Panc1 (cell line): ENCODE data around the gene APLF. TPM values are rescaled to one million over a fixed set of nuclear protein-coding genes. Genes with fewer than 3 reads are reported as not detected.

Experiments used
- ATAC-seq: fragments of 200-7000 bp; cut with Tn5 transposase; 2 replicates; pipeline ENCODE4 v1.9.1; 2020; ENCODE audit warnings: mild to moderate bottlenecking, moderate library complexity
- BruUV-seq: library from RNA; stranded (reverse); fragments of 400-500 nt; replicated peaks from 2 replicates; lab custom pipeline; 2021; lab: Mats Ljungman, UMichigan
- CTCF ChIA-PET: fragments of 300-600 bp; sonication (Branson Sonifier 250); formaldehyde crosslinking; loops from one replicate; lab custom pipeline; 2022; ENCODE audit warnings: antibody characterized with exemption; lab: Charles Lee
- POLR2A ChIA-PET: fragments of 300-600 bp; sonication (Branson Sonifier 250); formaldehyde crosslinking; loops from one replicate; lab custom pipeline; 2022; ENCODE audit warnings: antibody characterized with exemption; lab: Charles Lee
- DNase-seq: peaks from one replicate; pipeline ENCODE4 v3.0.0-alpha.2; 2010; ENCODE audit warnings: low read depth, low spot score
- H3K27ac ChIP-seq: 2 replicates; pipeline ENCODE4 v1.5.1; 2011; ENCODE audit warnings: mild to moderate bottlenecking, low read length, inconsistent platforms
- H3K27me3 ChIP-seq: fragments of 200-500 bp; sonication (Bioruptor generic); 2 replicates; pipeline ENCODE4 v1.6.0; 2014; ENCODE audit warnings: low read length, inconsistent platforms; ENCODE audit not compliant: control insufficient read depth, insufficient read depth
- H3K36me3 ChIP-seq: fragments of 200-500 bp; sonication (Bioruptor generic); 2 replicates; pipeline ENCODE4 v1.5.1; 2014; ENCODE audit warnings: inconsistent platforms, mild to moderate bottlenecking, low read length, moderate library complexity; ENCODE audit not compliant: control insufficient read depth, insufficient read depth
- H3K4me1 ChIP-seq: 2 replicates; pipeline ENCODE4 v1.5.1; 2011; ENCODE audit warnings: inconsistent platforms, mild to moderate bottlenecking, low read length, moderate library complexity; ENCODE audit not compliant: control insufficient read depth, insufficient read depth
- H3K4me3 ChIP-seq, 2 experiments: 2 replicates each; pipeline ENCODE4 v1.5.1; 2011 to 2012; ENCODE audit warnings: low read depth in 2 of 2, low read length in 2 of 2, mild to moderate bottlenecking in 2 of 2, inconsistent platforms in 1 of 2, moderate library complexity in 1 of 2
- H3K9me3 ChIP-seq: fragments of 200-500 bp; sonication (Bioruptor generic); 2 replicates; pipeline ENCODE4 v1.5.1; 2014; ENCODE audit warnings: low read depth, mild to moderate bottlenecking, inconsistent platforms, low read length, moderate library complexity; ENCODE audit not compliant: control insufficient read depth, insufficient read depth
- POLR2AphosphoS5 ChIP-seq: IDR thresholded peaks from 2 replicates; pipeline ENCODE4 v1.6.1; 2012; ENCODE audit warnings: mild to moderate bottlenecking, low read depth, low read length, moderate library complexity
- SIN3A ChIP-seq: IDR thresholded peaks from 2 replicates; pipeline ENCODE4 v1.6.1; 2012; ENCODE audit warnings: low read depth, mild to moderate bottlenecking, low read length, moderate library complexity, borderline replicate concordance; ENCODE audit not compliant: insufficient read depth
- TCF7L2 ChIP-seq: IDR thresholded peaks from 2 replicates; pipeline ENCODE4 v1.6.1; 2011; ENCODE audit warnings: mild to moderate bottlenecking, low read depth, low read length, inconsistent platforms
- in situ Hi-C: cut with HindIII; loops from 2 replicates; pipeline ENCODE4 v1.10.0; 2016; ENCODE audit warnings: low sequenced_read_pairs, low pct_unique_long_range_greater_than_20kb
- intact Hi-C: fragments of 100-400 bp; cut with micrococcal nuclease; formaldehyde crosslinking; loops from one replicate; pipeline ENCODE4 v1.10.0; 2022; ENCODE audit not compliant: unreplicated experiment
- total RNA-seq: library from RNA; stranded (reverse); gene quantifications from one replicate; pipeline ENCODE4 v1.2.1, GENCODE V29; 2021; ENCODE audit not compliant: unreplicated experiment
- TF ChIP-seq, protein P1 (sequence below): fragments of 450-650 bp; IDR thresholded peaks from 2 replicates; pipeline ENCODE4 v1.5.1; 2017; ENCODE audit warnings: mild to moderate bottlenecking
- TF ChIP-seq, protein P2 (sequence below), 2 experiments: IDR thresholded peaks; 2 replicates each; pipeline ENCODE4 v1.6.1; 2011 to 2012; ENCODE audit warnings: low read depth in 2 of 2, control low read depth in 1 of 2, low read length in 1 of 2, mild to moderate bottlenecking in 1 of 2, moderate library complexity in 1 of 2; ENCODE audit not compliant: insufficient read depth in 1 of 2

Gene APLF
- total RNA-seq, 1 experiment from 2014 or later: 2.6 TPM

DNA sequence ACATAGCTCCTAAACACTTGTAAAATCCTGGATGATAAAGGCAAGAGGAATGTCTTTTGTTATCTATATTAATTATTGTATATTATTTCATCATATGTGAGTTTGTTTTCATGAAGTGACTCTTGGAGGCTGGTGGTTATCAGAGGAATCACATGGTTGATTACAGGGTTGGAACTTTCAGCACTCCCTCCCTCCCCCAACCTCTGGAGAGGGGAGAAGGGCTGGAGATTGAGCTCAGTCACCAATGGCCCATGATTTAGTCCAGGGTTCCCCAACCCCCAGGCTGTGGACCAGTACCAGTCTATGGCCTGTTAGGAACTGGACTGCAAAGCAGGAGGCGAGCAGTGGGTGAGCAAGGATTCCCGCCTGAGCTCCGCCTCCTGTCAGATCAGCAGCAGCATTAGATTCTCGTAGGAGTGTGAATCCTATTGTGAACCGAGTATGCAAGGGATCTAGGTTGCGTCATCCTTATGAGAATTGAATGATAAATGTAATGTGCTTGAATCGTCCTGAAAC lies 38.0 kb upstream of the APLF start:
- POLR2A ChIA-PET: no interaction called here
- BruUV-seq: no TSS peak
- H3K36me3 ChIP-seq: no peaks in the 10 kb centered on the region

DNA sequence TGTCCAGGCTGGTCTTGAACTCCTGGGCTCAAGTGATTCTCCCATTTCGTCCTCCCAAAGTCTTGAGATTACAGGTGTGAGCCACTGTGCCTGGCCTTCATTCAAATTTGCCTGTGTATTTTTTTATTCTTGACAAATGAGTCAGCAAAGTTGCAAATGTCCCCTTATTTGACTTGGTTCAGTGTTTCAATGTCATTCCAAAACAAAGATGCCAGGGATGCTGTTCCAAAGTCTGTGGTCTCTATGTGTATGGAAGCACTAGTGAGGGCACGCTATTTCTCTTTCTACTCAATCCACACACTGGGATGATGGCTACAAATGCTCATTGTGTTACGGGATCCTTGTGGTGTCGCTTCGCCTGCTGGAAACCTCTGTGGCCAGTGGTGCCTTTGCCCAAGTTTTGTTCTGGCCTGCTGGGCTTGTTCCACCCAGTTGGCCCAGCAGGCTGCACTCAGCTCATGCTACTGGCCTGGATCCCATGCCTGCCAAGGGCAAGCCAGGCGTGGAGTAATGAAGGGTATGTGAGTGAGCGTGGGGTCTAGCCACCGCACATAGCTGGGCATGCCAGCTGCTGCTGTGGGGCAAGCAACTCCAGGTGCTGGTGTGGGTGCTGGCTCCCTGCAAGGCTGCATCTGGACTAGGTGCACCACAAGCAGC lies 35.9 kb upstream of the APLF start:
- Histone ChIP-seq H3K9me3 (no peaks in the 10 kb centered on the region), H3K4me1 (no peaks in the 10 kb centered on the region), H3K27ac (no peak overlapping the region), H3K36me3 (no peaks in the 10 kb centered on the region), H3K27me3 (no peaks in the 10 kb centered on the region; the same call in 1 of the 2 replicates), H3K4me3 (no peak overlapping the region)
- in situ Hi-C loops (no loop called here), intact Hi-C loops (no loop called here)
- CTCF ChIA-PET: interaction anchor here (0.6 kb wide), 1 partner anchor 13 kb away, joined by 3 read pairs; no protein-coding TSS in a partner anchor
- no peak for TF ChIP-seq SIN3A
- TF ChIP-seq TCF7L2: no peak
- TF ChIP-seq, protein P1, sequence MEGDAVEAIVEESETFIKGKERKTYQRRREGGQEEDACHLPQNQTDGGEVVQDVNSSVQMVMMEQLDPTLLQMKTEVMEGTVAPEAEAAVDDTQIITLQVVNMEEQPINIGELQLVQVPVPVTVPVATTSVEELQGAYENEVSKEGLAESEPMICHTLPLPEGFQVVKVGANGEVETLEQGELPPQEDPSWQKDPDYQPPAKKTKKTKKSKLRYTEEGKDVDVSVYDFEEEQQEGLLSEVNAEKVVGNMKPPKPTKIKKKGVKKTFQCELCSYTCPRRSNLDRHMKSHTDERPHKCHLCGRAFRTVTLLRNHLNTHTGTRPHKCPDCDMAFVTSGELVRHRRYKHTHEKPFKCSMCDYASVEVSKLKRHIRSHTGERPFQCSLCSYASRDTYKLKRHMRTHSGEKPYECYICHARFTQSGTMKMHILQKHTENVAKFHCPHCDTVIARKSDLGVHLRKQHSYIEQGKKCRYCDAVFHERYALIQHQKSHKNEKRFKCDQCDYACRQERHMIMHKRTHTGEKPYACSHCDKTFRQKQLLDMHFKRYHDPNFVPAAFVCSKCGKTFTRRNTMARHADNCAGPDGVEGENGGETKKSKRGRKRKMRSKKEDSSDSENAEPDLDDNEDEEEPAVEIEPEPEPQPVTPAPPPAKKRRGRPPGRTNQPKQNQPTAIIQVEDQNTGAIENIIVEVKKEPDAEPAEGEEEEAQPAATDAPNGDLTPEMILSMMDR: no peak
- TF ChIP-seq, protein P2, sequence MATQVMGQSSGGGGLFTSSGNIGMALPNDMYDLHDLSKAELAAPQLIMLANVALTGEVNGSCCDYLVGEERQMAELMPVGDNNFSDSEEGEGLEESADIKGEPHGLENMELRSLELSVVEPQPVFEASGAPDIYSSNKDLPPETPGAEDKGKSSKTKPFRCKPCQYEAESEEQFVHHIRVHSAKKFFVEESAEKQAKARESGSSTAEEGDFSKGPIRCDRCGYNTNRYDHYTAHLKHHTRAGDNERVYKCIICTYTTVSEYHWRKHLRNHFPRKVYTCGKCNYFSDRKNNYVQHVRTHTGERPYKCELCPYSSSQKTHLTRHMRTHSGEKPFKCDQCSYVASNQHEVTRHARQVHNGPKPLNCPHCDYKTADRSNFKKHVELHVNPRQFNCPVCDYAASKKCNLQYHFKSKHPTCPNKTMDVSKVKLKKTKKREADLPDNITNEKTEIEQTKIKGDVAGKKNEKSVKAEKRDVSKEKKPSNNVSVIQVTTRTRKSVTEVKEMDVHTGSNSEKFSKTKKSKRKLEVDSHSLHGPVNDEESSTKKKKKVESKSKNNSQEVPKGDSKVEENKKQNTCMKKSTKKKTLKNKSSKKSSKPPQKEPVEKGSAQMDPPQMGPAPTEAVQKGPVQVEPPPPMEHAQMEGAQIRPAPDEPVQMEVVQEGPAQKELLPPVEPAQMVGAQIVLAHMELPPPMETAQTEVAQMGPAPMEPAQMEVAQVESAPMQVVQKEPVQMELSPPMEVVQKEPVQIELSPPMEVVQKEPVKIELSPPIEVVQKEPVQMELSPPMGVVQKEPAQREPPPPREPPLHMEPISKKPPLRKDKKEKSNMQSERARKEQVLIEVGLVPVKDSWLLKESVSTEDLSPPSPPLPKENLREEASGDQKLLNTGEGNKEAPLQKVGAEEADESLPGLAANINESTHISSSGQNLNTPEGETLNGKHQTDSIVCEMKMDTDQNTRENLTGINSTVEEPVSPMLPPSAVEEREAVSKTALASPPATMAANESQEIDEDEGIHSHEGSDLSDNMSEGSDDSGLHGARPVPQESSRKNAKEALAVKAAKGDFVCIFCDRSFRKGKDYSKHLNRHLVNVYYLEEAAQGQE (IDR thresholded peaks at IDR 0.05; ENCODE audit: insufficient read depth in 1 of 2, low read depth in 2 of 2, low read length in 1 of 2): no peak
- no peak for TF ChIP-seq POLR2AphosphoS5
- BruUV-seq: no TSS peak
- ATAC-seq (no peak), DNase-seq (no peak)
- POLR2A ChIA-PET: no interaction called here

More for the DNA sequence above, 38.0 kb upstream of the APLF start:
- no peak for ATAC-seq
- intact Hi-C loops: no loop called here
- DNase-seq: no peak
- no peak overlapping the region for H3K4me3 ChIP-seq
- no peaks in the 10 kb centered on the region for H3K4me1 ChIP-seq
- no peaks in the 10 kb centered on the region for H3K9me3 ChIP-seq
- CTCF ChIA-PET: no interaction called here
- no peaks in the 10 kb centered on the region; the same call in 1 of the 2 replicates for H3K27me3 ChIP-seq
- in situ Hi-C loops: no loop called here
- H3K27ac ChIP-seq: no peak overlapping the region
- TF ChIP-seq, protein P2 (IDR thresholded peaks at IDR 0.05; ENCODE audit: insufficient read depth in 1 of 2, low read depth in 2 of 2, low read length in 1 of 2): no peak
- no peak for TF ChIP-seq POLR2AphosphoS5
- no peak for TF ChIP-seq SIN3A
- no peak for TF ChIP-seq TCF7L2
- TF ChIP-seq, protein P1: no peak
